CD4-positive, alpha-beta T cell treated with Interleukin-4 for 1 hour (primary cell): ENCODE data around the gene USP47.

Source experiments
- DNase-seq, 2 donors: peaks; one replicate each; pipeline ENCODE4 v3.0.0-alpha.2; 2020 to 2022

Gene USP47, protein sequence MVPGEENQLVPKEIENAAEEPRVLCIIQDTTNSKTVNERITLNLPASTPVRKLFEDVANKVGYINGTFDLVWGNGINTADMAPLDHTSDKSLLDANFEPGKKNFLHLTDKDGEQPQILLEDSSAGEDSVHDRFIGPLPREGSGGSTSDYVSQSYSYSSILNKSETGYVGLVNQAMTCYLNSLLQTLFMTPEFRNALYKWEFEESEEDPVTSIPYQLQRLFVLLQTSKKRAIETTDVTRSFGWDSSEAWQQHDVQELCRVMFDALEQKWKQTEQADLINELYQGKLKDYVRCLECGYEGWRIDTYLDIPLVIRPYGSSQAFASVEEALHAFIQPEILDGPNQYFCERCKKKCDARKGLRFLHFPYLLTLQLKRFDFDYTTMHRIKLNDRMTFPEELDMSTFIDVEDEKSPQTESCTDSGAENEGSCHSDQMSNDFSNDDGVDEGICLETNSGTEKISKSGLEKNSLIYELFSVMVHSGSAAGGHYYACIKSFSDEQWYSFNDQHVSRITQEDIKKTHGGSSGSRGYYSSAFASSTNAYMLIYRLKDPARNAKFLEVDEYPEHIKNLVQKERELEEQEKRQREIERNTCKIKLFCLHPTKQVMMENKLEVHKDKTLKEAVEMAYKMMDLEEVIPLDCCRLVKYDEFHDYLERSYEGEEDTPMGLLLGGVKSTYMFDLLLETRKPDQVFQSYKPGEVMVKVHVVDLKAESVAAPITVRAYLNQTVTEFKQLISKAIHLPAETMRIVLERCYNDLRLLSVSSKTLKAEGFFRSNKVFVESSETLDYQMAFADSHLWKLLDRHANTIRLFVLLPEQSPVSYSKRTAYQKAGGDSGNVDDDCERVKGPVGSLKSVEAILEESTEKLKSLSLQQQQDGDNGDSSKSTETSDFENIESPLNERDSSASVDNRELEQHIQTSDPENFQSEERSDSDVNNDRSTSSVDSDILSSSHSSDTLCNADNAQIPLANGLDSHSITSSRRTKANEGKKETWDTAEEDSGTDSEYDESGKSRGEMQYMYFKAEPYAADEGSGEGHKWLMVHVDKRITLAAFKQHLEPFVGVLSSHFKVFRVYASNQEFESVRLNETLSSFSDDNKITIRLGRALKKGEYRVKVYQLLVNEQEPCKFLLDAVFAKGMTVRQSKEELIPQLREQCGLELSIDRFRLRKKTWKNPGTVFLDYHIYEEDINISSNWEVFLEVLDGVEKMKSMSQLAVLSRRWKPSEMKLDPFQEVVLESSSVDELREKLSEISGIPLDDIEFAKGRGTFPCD (N-terminal part only)

GRCh38 chr11:11841723-11842420, at the start of gene USP47:
Gene USP47 (plus strand): TSS chr11:11841972. CDS start chr11:11842186, 214 bp downstream.
- DNase-seq, result peak; percentile 94 to 95

- no peak for DNase-seq
These were observed 48.7 kb upstream of the USP47 start for GRCh38 chr11:11793073-11793472.

DNA sequence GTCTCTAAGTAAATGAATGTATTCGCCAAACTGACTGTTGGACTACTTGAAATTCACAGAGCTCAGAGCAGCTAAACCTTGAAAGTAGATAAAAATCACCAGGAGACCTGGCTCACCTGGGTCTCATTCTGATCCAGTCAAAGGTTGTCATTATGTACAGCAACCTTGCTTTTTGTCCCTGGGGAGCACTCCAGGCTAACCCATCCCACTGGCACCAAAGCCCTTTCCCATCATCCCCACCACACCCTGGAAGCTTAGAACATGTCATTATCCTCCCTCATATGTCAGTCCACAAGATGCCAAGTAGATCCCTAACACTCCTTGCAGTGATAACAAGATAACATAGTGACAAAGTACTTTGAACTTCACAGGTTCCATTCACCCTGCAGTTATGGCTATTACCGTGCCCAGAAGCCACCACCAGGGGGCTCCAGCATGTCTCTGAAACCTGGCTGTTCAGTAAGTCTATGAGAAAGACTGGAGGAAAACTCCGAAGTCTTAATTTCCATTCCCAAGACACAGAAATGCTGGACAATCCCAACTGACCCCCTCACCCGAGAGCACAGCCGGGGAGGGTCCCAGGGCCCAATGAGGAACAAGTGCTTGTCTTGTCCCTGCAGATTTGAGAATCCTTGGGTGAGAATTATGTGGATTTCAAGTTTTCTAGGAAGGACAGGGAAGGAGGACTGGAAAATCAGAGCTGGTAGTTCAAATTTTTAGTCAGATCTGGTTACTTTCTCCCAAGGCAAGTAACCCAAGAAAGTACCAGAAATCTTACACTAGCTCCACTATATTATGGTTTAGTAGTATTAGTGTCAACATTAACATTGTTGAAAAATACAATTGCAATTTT, 43.0 kb upstream of the USP47 start:
- peak; percentile 76 to 78 for DNase-seq

DNA sequence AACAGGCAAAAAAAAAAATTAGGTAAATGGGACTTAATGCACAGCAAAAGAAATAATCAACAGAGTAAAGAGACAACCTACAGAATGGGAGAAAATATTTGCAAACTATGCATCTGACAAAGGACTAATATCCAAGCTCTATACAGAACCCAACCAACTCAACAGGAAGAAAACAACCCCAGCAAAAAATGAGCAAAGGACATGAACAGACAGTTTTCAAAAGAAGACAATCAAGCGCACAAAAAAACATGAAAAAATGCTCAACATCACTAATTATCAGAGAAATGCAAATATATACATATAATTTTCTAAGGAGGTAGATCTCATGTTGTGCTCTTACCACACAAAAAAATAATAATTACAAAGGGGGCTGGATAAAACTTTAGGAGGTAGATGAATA, 36.5 kb upstream of the USP47 start:
- no peak for DNase-seq

- DNase-seq, result no peak
These were observed 35.7 kb upstream of the USP47 start for GRCh38 chr11:11806074-11806473.

DNA sequence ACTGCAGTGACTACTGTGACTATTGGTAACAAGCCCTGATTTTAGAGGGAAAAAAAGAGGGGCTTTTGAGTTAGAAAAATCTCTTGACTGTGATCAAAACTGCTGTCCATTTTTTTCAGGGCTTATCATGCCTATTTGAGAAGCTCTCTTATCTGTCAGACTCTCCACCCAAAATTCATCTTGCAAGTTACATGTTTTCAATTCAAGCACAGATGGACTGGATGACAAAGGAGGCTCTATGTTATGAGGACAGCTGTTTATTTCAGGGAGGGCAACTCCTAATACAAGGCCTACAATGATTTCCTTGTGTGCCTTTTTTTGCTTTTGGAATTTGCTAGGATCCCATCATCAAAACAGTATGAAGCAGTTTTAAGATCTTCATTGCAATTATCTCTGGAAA, 35.2 kb upstream of the USP47 start:
- no peak for DNase-seq

DNA sequence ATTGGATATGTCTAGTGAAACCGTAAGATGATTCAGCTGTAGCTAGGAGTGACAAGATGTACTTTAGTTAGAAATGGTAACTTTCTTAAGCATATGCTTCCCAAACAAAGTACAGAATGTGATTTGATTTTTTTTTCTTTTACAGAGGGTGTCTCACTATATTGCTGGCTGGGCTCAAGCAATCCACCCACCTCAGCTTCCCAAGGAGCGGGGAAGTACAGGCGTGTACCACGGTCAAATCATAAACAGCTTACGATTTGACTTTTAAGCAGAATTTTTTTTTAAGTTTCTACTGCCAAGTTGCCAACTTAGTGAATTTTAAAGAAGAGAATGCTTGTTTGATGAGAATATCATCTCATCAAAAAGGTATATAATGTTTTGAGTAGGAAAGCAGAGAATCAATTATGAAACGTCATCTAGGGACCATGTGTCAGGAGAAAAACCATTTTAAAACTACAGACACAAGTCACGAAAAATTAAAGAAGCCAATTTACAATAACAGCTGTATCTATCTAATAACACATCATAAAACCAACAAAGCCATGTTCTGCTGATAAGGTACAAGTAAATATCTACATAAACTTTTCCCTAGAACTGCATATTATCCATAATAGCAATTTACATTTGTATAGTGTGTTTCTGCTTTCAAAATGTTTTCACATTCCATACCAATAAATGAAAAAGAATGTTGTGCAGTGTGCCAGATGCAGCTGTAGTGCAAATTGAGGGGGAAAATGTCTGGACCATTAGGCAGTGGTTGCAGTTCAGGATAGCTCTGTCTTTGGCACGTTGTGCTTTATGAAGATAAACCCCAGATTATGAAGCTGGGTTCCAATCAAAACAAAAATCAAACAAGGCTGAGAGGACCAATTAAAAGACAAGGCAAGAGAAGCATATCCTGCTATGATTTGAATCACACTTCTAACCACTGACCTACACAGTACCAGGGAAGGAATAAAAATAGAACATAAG, 33.7 kb upstream of the USP47 start:
- no peak for DNase-seq

DNA sequence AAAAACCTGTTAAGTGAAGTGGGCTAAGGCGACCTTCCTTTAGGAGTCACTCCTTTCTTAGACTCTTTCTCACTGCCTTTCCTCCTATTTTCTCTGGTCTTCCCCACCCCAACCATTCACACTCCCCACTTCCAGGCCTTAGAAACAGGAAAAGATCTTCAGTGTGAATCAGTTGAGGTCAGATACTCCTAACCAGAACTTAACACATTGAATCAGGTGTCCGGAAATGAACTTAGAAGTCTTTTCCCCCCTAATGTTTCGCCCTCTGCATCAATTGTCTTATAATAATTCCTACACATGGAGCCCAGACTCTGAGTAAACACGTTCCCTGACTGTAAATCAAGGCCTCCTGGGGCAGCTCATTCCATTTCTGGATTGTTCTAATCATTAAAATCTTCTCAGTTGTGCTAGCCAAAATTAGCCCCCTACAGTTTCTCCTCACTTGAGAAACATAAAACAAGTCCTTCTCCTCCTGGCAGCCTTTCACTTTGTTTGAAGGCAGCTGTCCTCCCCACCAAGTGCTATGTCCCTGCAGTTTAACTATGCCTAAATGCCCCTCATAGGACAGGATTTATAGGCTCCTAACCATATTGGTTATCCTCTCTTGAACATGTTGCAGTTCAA, 32.7 kb upstream of the USP47 start:
- DNase-seq, result no peak

GRCh38 chr11:11810764-11811726, 30.7 kb upstream of the USP47 start:
- no peak for DNase-seq

- no peak for DNase-seq
These were observed 28.3 kb upstream of the USP47 start for GRCh38 chr11:11813288-11813962.

DNA sequence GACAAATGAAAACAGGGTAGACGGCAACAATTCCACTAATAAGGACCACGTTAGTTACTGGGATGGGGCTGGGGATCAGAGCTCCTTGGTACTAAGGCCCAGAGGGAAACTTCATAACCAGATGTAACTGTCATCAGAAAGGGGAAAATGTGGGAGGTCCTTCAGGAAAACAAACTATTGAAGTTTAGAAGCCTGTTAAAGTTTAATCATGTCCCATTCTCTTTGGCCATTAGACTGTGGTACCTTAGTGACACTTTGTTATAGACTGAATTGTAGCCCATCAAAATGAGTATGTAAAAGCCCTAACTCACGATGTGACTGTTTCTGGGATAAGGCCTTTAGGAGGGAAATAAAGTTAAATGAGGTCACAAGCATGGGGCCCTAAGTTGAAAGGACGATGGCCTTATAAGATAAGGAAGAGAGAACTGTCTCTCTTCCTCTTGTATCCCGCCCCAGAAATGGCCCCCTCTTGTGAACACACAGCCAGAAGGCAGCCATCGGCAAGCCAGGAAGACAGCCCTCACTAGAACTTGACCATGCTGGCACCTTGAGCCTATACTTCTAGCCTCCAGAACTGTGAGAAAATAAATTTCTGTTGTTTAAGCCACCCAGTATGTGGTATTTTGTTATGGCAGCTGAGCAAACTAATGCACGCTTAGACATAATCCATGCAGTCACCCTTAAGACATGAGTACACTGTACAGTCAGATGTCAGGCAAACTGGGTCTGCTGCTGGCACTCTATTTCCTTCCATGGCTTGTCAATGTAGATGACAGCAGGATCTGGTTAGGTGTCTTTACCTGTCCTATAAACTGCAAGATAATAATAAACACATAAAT, 26.9 kb upstream of the USP47 start:
- DNase-seq, result no peak

- no peak for DNase-seq
These were observed 25.1 kb upstream of the USP47 start for GRCh38 chr11:11816511-11817314.

DNA sequence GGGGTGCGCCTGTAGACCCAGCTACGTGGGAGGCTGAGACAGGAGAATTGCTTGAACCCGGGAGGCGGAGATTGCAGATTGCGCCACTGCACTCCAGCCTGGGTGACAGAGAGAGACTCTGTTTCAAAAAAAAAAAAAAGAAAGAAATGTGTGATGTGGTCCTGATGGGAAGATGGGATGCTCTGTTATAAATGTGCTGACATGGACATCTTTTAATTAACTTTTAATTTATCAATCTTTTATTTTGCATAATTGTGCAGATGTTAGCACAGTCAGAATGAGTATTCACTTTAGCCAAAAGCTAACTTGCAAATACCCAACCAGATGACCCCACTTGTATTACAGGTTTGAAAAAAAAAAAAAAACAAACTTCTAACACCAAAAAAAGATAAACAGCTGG, 23.8 kb upstream of the USP47 start:
- no peak for DNase-seq

- DNase-seq, result no peak
These were observed 23.1 kb upstream of the USP47 start for GRCh38 chr11:11818529-11819121.

DNA sequence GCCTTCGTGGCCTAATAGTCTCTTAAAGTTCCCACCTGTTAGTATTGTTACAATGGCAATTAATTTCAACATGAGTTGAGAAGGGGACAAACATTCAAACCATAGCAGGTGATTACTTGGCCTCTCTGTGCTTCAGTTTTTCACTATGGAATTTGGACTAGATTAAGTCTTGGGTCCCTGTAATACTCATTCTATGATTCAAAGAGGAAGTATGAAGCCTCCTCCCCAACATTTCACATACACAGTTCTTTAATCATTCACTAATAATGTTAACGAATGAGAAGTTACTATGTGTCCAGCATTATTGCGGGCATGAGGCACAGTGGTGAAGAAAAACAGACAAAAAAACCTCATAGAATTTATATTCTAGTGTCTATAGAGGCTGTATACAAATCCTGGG, 19.9 kb upstream of the USP47 start:
- DNase-seq, result no peak

GRCh38 chr11:11822946-11823345, 18.8 kb upstream of the USP47 start:
- no peak for DNase-seq
